GM12872 (cell line): Measurements from ENCODE around the gene MAPKAPK5.

Experiments
- CTCF ChIP-seq: IDR thresholded peaks from 3 replicates; pipeline ENCODE4 v1.5.1; 2011; ENCODE audit warnings: low read depth, mild to moderate bottlenecking, low read length, moderate library complexity; ENCODE audit not compliant: insufficient read depth

Gene MAPKAPK5

GRCh38 chr12:111943929-111944328 is 101.9 kb downstream of the MAPKAPK5 start:
- no peak for TF ChIP-seq CTCF
